K562 (cell line): ENCODE results near the gene SMIM3. TPM values are rescaled to one million over a fixed set of nuclear protein-coding genes. Genes with fewer than 3 reads are reported as not detected.

Experiments used
- DEAF1 ChIP-seq: fragments of 450-650 bp; formaldehyde crosslinking; IDR thresholded peaks from 2 replicates; pipeline ENCODE4 v1.4.0; 2020; ENCODE audit warnings: mild to moderate bottlenecking, moderate library complexity
- E2F1 ChIP-seq: sonication (generic); formaldehyde crosslinking; IDR thresholded peaks from 2 replicates; pipeline ENCODE4 v1.8.1; 2023; ENCODE audit warnings: mild to moderate bottlenecking, missing genetic modification reagents, moderate library complexity
- NONO ChIP-seq, 2 experiments: fragments of 200-400 bp in 1 of 2; fragments of 450-650 bp in 1 of 2; formaldehyde crosslinking in 1 of 2; IDR thresholded peaks; 2 replicates each; pipeline ENCODE4 v1.6.1; 2017; ENCODE audit warnings: low read depth in 2 of 2, mild to moderate bottlenecking in 2 of 2, moderate library complexity in 2 of 2, low read length in 1 of 2
- PTTG1 ChIP-seq: fragments of 450-650 bp; IDR thresholded peaks from 2 replicates; pipeline ENCODE4 v1.6.1; 2016; ENCODE audit warnings: low read depth, mild to moderate bottlenecking, missing genetic modification characterization, missing compliant biosample characterization
- RBM22 ChIP-seq: fragments of 200-400 bp; formaldehyde crosslinking; IDR thresholded peaks from 2 replicates; pipeline ENCODE4 v1.6.1; 2018; ENCODE audit warnings: low read length, low read depth; ENCODE audit not compliant: poor library complexity, severe bottlenecking
- RFX1 ChIP-seq: fragments of 450-650 bp; IDR thresholded peaks from 2 replicates; pipeline ENCODE4 v1.6.1; 2016; ENCODE audit warnings: mild to moderate bottlenecking, moderate library complexity
- SMARCB1 ChIP-seq: IDR thresholded peaks from 2 replicates; pipeline ENCODE4 v1.6.1; 2011; ENCODE audit warnings: improper control_type of control experiment, low read depth; ENCODE audit not compliant: insufficient read length
- STAT6 ChIP-seq: sonication (generic); formaldehyde crosslinking; IDR thresholded peaks from 2 replicates; pipeline ENCODE4 v1.8.1; 2023; ENCODE audit warnings: mild to moderate bottlenecking, missing genetic modification reagents
- USF2 ChIP-seq: sonication (generic); formaldehyde crosslinking; IDR thresholded peaks from 2 replicates; pipeline ENCODE4 v1.5.0; 2020; ENCODE audit warnings: missing genetic modification reagents
- ZNF232 ChIP-seq: sonication (generic); formaldehyde crosslinking; IDR thresholded peaks from 2 replicates; pipeline ENCODE4 v1.8.0; 2022; ENCODE audit warnings: mild to moderate bottlenecking, missing genetic modification reagents
- ZNF318 ChIP-seq, 2 experiments: fragments of 450-650 bp; IDR thresholded peaks; 2 replicates each; pipeline ENCODE4 v1.6.1; 2016; ENCODE audit warnings: mild to moderate bottlenecking in 2 of 2, borderline replicate concordance in 1 of 2, low read depth in 1 of 2, moderate library complexity in 1 of 2
- polyA plus RNA-seq, 8 experiments: library from polyadenylated mRNA; depleted of rRNA in 4 of 8; stranded (reverse) in 5 of 8; unstranded in 3 of 8; fragments of >200 nt; fragmentation: Nextera tagmentation in 2 of 8; fragmentation: Illumina TruSeq in 1 of 8; extraction: Ambion mirVana in 2 of 8; extraction: Trizol in 1 of 8; gene quantifications; 2 replicates each; pipeline versions ENCODE4 v1.2.1 to v1.2.3, GENCODE V29; 2011 to 2014; ENCODE audit warnings: inconsistent platforms in 1 of 8, missing spikeins in 1 of 8
- total RNA-seq, 7 experiments: library from RNA; depleted of rRNA in 6 of 7; stranded (reverse); fragments of >200 nt in 6 of 7; fragmentation: Illumina TruSeq in 2 of 7; extraction: Trizol in 2 of 7; gene quantifications; 2 replicates each; pipeline versions ENCODE4 v1.2.1 to v1.2.3, GENCODE V29; 2011 to 2021; ENCODE audit warnings: low replicate concordance in 1 of 7

Gene SMIM3
- total and polyA plus RNA-seq, 9 of the 15 experiments (the other 6 are each of a cell fraction or from before 2014, with no cell fraction given): 4.1 to 27.7 (median 13.6) TPM

- TF ChIP-seq ZNF232 (CRISPR knock-in tag) (no peak), PTTG1 (tag) (no peak), USF2 (CRISPR knock-in tag) (no peak), RBM22 (no peak), NONO (IDR thresholded peaks at IDR 0.05; ENCODE audit: low read depth in 2 of 2, low read length in 1 of 2) (no peak), ZNF318 (IDR thresholded peaks at IDR 0.05; ENCODE audit: borderline replicate concordance in 1 of 2, low read depth in 1 of 2) (no peak), RFX1 (no peak), STAT6 (CRISPR knock-in tag) (no peak), E2F1 (CRISPR knock-in tag) (no peak), DEAF1 (CRISPR knock-in tag) (peak; percentile 13; the same call in 1 of the 2 replicates), SMARCB1 (no peak)
Measured at GRCh38 chr5:150801117-150801927, 22.8 kb downstream of the SMIM3 start (continued).
